Effector memory CD8-positive, alpha-beta T cell (primary cell): Measurements from ENCODE around the gene COA7.

Experiments
- ATAC-seq: fragments of 150-1000 bp; cut with Tn5 transposase; replicated peaks from 2 replicates; pipeline ENCODE4 v1.10.0; 2021; ENCODE audit warnings: mild to moderate bottlenecking, moderate library complexity
- DNase-seq, 3 experiments: peaks; one replicate each; pipeline ENCODE4 v3.0.0; 2021
- H3K27ac Mint-ChIP-seq, 2 donors: one replicate each; pipeline ENCODE4 v1.8.0; 2022; ENCODE audit warnings: mild to moderate bottlenecking in 2 of 2, mixed read lengths in 2 of 2, moderate library complexity in 2 of 2
- H3K27me3 Mint-ChIP-seq, 2 donors: one replicate each; pipeline ENCODE4 v1.8.0; 2022; ENCODE audit warnings: mixed read lengths in 2 of 2
- H3K36me3 Mint-ChIP-seq: one replicate; pipeline ENCODE4 v1.8.0; 2022; ENCODE audit warnings: mild to moderate bottlenecking, moderate library complexity, mixed read lengths; ENCODE audit not compliant: insufficient read depth
- H3K4me1 Mint-ChIP-seq, 2 donors: one replicate each; pipeline ENCODE4 v1.8.0; 2022; ENCODE audit warnings: low read depth in 2 of 2, mixed read lengths in 2 of 2
- H3K4me3 Mint-ChIP-seq, 2 donors: one replicate each; pipeline ENCODE4 v1.8.0; 2022; ENCODE audit warnings: mild to moderate bottlenecking in 2 of 2, mixed read lengths in 2 of 2, moderate library complexity in 2 of 2
- H3K9me3 Mint-ChIP-seq, 2 donors: one replicate each; pipeline ENCODE4 v1.8.0; 2022; ENCODE audit warnings: mixed read lengths in 2 of 2

COA7 gene

DNA sequence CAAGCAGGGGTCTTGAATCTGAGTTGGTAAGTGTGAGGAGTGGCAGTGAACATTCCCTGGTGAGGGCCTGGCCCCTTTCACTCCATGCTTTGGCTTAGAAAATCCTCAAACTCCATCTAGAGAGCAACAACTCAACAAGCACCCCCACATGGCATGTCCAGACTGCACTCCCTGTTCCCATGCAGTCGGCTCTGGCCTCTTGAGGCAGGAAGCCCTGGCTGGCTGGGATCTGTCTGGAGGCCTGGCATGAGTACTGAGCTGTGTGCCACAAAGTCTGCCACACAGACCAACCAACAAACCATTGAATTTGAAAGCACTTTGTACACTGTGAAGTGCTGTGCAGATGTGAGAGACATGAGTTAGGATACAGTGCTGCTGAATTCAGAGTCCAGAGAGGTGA, 25.2 kb downstream of the COA7 start:
- H3K4me3 Mint-ChIP-seq, result no peak overlapping the region
- peaks cover 23% of the 10 kb centered on the region for H3K36me3 Mint-ChIP-seq

DNA sequence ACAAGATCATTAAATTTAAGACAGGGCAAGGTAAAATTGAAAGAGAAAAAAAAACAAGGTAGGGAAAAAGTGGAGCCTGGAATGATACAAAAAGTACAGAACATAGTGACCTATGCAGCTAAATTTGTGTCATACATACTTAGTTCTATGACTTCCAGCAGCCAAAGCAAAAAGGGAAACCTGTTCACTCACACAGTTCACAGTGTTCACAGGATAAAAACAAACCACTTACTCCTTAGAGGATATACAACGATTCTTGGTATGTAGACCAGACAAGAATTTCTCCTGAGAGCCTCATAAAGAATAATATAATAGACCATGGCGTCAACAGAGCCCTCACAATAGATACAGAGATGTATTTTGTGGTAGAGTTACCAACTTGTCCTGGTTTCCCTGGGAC, 27.5 kb downstream of the COA7 start:
- Mint-ChIP-seq H3K27me3 (no peaks in the 10 kb centered on the region), H3K4me3 (no peak overlapping the region), H3K9me3 (no peaks in the 10 kb centered on the region), H3K27ac (no peak overlapping the region), H3K36me3 (peaks cover 23% of the 10 kb centered on the region), H3K4me1 (peaks cover 0 to 5% of the 10 kb centered on the region in 2 donors)
- no peak for ATAC-seq
- no peak for DNase-seq

More for the DNA sequence above, 25.2 kb downstream of the COA7 start:
- Mint-ChIP-seq H3K9me3 (no peaks in the 10 kb centered on the region), H3K4me1 (peaks cover 0 to 5% of the 10 kb centered on the region in 2 donors), H3K27me3 (no peaks in the 10 kb centered on the region), H3K27ac (peak overlapping the region in 1 of 2 donors; percentile 57)
- DNase-seq (no peak), ATAC-seq (no peak)

DNA sequence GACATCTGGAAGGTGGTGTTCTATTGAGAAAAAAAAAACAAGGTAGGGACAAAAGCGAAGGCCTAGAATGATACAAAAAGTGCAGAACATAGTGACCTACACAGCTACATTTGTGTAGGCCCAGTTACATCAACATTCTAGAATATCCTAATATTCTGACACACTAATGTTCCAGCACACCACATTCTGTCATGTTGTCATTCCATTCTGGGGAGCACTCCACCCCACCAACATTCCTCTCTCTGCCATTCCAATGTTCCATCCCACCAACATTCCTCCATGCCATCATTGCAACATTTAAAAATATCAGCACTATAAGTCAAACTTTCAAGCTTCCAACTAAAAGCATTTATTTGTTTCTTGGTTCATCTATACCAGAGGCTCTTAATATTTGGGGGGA, 28.5 kb downstream of the COA7 start:
- Mint-ChIP-seq H3K4me1 (peaks cover 3 to 5% of the 10 kb centered on the region in 2 donors), H3K36me3 (peaks cover 20% of the 10 kb centered on the region), H3K4me3 (no peak overlapping the region), H3K9me3 (no peaks in the 10 kb centered on the region), H3K27me3 (no peaks in the 10 kb centered on the region), H3K27ac (no peak overlapping the region)
- no peak for DNase-seq
- ATAC-seq, result no peak

DNA sequence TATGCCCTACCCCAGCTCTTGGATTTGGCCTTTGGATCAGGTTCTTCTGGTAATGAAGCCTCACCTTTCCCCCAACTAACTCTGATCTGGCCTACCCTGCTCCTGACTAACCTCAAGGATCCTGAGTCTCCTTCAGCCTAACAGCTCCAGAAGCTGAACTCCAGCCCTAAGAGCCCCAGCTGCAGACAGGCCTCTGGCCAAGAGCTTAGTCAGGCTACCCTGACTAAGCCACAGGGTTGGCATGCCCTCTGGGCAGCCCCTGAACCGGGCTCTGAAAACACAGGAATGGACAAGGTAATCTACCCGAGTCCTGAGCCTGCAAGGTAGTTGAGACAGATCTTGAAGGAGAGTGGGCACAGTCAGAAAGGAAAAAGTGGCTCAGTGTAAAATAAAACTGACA, 29.4 kb downstream of the COA7 start:
- ATAC-seq, result no peak
- no peak for DNase-seq
- no peak overlapping the region for H3K27ac Mint-ChIP-seq

DNA sequence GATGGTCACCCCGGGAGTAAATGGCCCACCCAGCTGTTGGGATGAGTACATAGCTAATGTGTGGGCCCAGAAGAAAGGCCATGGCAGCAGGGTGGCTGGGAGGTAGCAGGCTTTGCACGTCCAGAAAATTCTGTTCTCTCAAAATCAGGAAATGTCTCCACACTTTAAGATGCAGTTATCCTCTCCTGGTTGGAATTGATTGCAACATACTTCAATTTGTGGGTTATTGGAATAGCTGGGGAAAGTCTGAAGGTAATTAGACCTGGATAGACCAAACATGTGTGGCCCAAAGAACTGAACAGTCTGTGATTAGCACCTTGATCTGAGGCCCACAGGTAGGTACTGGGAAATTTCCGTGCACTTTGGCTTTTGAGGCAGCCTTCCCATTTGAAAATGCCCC, 30.2 kb downstream of the COA7 start:
- Mint-ChIP-seq H3K27me3 (no peaks in the 10 kb centered on the region), H3K9me3 (no peaks in the 10 kb centered on the region), H3K4me1 (peaks cover 0 to 5% of the 10 kb centered on the region in 2 donors), H3K27ac (no peak overlapping the region), H3K4me3 (no peak overlapping the region), H3K36me3 (peaks cover 23% of the 10 kb centered on the region)
- ATAC-seq (no peak), DNase-seq (no peak)

More for the DNA sequence above, 29.4 kb downstream of the COA7 start:
- peaks cover 23% of the 10 kb centered on the region for H3K36me3 Mint-ChIP-seq
- no peak overlapping the region for H3K4me3 Mint-ChIP-seq
- peaks cover 0 to 5% of the 10 kb centered on the region in 2 donors for H3K4me1 Mint-ChIP-seq
- no peaks in the 10 kb centered on the region for H3K9me3 Mint-ChIP-seq
- H3K27me3 Mint-ChIP-seq, result no peaks in the 10 kb centered on the region

DNA sequence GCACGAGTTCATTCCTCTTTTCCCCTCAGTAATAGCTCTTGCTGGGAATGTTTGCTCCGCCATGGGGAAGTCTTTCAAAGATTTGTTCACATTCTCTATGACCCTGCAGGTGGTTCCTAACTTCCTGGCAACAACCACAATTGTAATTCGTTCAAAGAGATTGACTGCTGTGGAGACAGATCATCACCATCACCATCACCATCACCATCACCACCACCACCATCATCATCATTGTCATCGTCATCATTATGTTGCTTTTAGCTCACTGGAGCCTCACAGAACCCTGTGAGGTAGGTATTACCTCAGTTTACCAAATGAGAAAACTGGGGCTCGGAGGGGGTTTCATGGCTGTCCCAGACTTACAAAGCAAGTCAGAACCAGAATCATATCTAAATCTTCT, 30.9 kb downstream of the COA7 start:
- Mint-ChIP-seq H3K9me3 (no peaks in the 10 kb centered on the region), H3K4me3 (no peak overlapping the region), H3K27ac (no peak overlapping the region), H3K27me3 (no peaks in the 10 kb centered on the region), H3K36me3 (peaks cover 23% of the 10 kb centered on the region), H3K4me1 (peaks cover 0 to 5% of the 10 kb centered on the region in 2 donors)
- no peak for DNase-seq
- ATAC-seq, result no peak

DNA sequence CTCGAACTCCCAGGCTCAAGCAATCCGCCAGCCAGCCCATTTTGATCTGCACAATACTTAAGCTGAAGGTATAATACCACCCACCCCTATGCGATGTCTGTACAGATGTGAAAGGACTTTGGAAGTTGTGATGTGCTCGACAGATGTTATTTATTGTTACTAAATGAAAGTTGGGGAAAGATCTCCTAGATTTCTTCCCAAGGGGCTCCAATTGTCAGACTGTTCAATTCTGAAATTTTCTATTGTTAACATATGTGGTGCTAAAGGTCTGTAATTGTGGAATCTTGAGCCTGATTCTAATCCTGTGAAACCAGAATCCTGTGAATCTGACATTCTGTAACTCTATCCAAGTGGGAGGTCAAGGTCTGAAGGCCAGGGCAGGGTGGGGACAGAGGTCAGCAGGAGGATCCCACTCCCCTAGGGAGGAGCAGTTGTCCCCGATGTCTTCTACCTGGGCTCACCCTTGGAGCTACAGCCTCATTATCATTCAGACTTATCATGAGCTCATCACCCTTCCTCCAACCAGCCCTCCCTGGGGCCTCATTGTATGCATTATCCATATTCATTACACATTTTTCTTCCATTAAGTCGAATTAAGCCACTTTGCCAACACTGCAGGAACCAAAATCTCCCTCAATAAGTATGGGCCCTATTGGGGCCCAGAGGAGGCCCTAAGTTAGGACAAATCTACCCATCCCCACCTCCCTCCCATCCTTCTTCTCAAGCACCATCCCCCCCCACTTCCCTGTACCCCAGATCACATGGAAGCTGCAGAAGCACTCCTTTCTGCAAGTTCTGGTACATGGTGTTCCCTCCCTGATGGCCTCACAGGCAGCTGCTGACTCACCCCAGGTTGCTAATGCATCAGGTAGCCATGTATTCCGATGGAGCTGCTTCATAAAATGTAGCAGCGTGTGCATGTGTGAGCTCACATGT, 32.9 kb downstream of the COA7 start:
- DNase-seq (no peak), ATAC-seq (no peak)
- no peaks in the 10 kb centered on the region for H3K27me3 Mint-ChIP-seq
- H3K4me3 Mint-ChIP-seq, result no peak overlapping the region
- peaks cover 17% of the 10 kb centered on the region for H3K36me3 Mint-ChIP-seq
- H3K4me1 Mint-ChIP-seq, result peaks cover 2 to 5% of the 10 kb centered on the region in 2 donors
- H3K9me3 Mint-ChIP-seq, result no peaks in the 10 kb centered on the region
- peak overlapping the region in 1 of 2 donors; percentile 55 for H3K27ac Mint-ChIP-seq

DNA sequence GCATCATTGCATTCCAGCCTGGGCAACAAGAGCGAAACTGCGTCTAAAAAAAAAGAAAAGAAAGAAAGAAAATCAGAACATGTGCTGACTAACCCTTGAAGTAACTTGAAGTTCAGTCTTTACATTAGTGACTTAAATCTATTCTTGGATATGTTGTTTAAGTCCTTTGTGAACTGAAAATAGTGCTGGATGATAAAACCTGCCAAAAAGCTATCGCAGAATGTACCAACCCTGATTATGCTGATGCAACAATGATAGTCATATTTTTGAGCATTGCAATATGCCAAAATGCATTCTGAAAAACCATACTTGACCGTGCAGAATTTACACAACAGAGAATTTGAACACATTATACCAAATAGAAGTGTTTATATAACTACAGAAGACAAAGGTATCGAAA, 34.4 kb downstream of the COA7 start:
- DNase-seq, result no peak
- ATAC-seq, result no peak
- H3K27me3 Mint-ChIP-seq, result no peaks in the 10 kb centered on the region
- H3K4me1 Mint-ChIP-seq, result peaks cover 2 to 5% of the 10 kb centered on the region in 2 donors
- no peaks in the 10 kb centered on the region for H3K9me3 Mint-ChIP-seq
- peaks cover 13% of the 10 kb centered on the region for H3K36me3 Mint-ChIP-seq
- no peak overlapping the region for H3K4me3 Mint-ChIP-seq
- peak overlapping the region in 1 of 2 donors; percentile 89 for H3K27ac Mint-ChIP-seq

DNA sequence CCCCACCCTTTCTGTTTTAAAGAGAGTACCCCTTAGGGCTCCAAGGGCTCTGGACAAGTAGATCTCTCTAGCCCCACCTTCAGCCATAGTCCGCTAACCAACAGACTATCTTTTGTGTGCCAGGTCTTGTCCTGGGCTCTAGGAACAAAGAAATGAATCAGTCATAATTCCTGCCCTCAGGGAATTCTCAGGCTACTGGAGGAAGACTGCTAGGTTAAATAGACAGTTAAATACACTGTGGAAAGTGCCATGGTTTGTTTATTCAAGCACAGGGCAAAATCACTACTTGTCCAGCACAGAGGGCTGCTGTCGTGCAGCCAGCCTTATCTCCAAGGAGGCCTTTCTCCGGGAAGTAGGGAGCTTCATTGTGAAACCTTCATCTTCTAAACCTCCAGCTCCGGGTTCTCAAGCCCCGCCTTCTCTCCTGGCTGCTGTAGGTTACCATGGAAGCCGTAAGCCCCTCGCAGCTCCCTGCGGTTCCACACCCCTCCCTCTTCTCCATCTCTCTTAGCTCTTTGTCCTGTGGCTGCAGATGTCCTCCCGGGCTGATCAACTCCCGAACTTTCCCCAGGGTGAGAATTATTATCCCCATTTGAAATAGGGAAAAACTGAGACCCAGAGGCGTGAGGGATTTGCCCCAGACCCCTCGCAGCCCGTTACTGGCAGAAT, 35.4 kb downstream of the COA7 start:
- H3K27ac Mint-ChIP-seq, result peak overlapping the region in 1 of 2 donors; percentile 89

DNA sequence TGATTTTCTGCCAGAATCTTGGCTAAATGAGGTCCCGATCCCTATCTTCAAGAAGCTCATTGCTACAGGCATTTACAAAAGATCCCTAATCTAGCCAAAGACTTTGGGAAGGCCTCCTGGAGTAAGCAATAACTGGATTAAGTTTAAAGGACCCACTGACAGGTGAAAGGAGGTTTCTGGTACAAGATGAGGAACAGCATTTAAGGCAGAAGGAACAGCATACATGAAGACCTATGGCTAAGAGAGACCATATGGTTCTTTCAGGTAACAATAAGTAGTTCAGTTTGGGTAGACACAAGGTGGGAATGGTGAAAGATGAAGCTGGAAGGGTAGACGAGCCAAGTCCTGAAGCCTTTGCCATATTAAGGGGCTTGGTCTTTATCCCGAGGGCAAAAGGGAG, 37.3 kb downstream of the COA7 start:
- H3K4me3 Mint-ChIP-seq, result no peak overlapping the region
- H3K27me3 Mint-ChIP-seq, result no peaks in the 10 kb centered on the region
- no peak for ATAC-seq
- H3K27ac Mint-ChIP-seq, result peak overlapping the region; percentile 0 to 57
- peaks cover 9% of the 10 kb centered on the region for H3K36me3 Mint-ChIP-seq
- H3K4me1 Mint-ChIP-seq, result peaks cover 5 to 6% of the 10 kb centered on the region in 2 donors
- H3K9me3 Mint-ChIP-seq, result no peaks in the 10 kb centered on the region
- DNase-seq, result no peak

More for the DNA sequence above, 35.4 kb downstream of the COA7 start:
- Mint-ChIP-seq H3K27me3 (no peaks in the 10 kb centered on the region), H3K4me3 (no peak overlapping the region), H3K9me3 (no peaks in the 10 kb centered on the region), H3K36me3 (peaks cover 8% of the 10 kb centered on the region), H3K4me1 (peaks cover 2 to 5% of the 10 kb centered on the region in 2 donors)
- DNase-seq (no peak), ATAC-seq (no peak)

DNA sequence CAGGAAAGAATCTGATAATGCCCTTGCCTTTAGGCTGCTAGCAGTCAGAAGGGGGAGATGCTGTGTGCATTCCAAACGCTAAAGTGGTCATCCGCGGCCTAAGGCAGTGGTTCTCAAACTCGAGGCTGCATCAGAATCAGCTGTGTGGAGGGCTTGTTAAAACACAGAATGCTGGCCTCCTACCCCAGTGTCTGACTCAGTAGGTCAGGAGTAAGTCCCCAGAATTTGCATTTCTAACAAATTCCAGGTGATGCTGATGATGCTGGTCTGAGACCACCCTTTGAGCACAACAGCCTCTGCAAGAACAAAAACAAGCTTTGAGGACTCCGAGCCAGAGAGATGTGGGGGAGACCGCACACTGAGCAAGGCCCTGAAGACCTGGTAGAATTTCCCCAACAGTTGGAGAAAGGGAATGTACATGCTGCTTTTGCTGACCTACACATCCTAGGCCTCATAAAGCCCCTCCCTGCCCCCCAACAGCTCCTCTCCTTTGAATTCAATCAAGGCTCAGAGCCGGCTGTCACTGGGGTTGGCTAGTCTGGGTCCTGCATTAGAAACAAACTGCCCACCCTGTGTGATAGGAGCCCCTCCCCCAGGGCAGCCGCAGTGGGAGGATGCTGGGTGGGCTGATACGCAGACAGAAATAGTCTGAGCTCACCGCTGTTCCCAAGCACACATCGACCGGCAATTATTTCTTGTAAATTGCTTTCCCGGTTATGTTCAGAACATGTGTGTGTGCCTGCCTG, 38.1 kb downstream of the COA7 start:
- DNase-seq (no peak), ATAC-seq (no peak)
- Mint-ChIP-seq H3K4me1 (peaks cover 6 to 9% of the 10 kb centered on the region in 2 donors), H3K9me3 (no peaks in the 10 kb centered on the region), H3K4me3 (no peak overlapping the region), H3K27ac (no peak overlapping the region), H3K36me3 (peaks cover 9% of the 10 kb centered on the region), H3K27me3 (no peaks in the 10 kb centered on the region)

DNA sequence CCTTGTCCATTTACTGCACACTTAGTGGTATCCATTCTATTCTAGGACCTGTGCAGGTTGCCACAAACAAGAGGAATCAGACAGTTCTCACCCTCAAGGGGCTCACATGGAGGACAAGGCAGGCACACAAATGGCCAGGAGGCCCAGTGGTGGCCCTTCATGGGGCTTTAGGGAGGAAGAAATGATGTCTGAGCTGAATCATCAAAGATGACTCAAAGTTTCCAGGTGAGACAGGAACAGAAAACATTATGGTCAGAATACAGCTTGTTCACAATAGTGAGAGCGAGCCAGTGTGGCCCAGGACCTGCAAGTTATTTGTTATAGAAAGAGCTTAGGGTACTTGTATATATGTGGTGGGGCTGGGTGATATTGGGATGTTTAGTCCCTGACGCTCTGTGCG, 38.8 kb downstream of the COA7 start:
- peaks cover 4 to 9% of the 10 kb centered on the region in 2 donors for H3K4me1 Mint-ChIP-seq
- DNase-seq, result no peak
- no peaks in the 10 kb centered on the region for H3K27me3 Mint-ChIP-seq
- no peak overlapping the region for H3K4me3 Mint-ChIP-seq
- ATAC-seq, result no peak
- no peaks in the 10 kb centered on the region for H3K9me3 Mint-ChIP-seq
- peak overlapping the region in 1 of 2 donors; percentile 31 for H3K27ac Mint-ChIP-seq
- peaks cover 9% of the 10 kb centered on the region for H3K36me3 Mint-ChIP-seq

DNA sequence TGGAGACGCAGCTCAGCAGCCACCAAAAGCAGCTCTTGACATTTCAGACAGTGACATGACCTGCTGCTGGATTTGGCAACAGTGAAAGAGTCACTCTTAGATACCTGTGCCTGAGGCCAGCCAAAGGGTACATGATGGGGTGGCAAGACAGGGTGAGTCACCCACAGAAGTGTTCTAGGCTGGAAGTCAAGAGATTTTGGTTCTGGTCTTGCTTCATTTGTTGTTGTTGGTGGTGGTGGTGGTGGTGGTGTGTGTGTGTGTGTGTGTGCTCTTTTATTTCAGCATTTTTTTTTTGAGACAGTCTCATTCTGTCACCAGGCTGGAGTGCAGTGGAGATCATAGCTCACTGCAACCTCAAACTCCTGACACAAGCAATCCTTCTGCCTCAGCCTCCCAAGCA, 39.4 kb downstream of the COA7 start:
- no peak for DNase-seq
- H3K36me3 Mint-ChIP-seq, result peaks cover 9% of the 10 kb centered on the region
- peak overlapping the region in 1 of 2 donors; percentile 31 for H3K27ac Mint-ChIP-seq
- H3K4me1 Mint-ChIP-seq, result peaks cover 4 to 11% of the 10 kb centered on the region in 2 donors
- no peak for ATAC-seq
- H3K9me3 Mint-ChIP-seq, result no peaks in the 10 kb centered on the region
- no peak overlapping the region for H3K4me3 Mint-ChIP-seq
- no peaks in the 10 kb centered on the region for H3K27me3 Mint-ChIP-seq
